ENCODE data around the gene HMX3.

HMX3 gene

DNA sequence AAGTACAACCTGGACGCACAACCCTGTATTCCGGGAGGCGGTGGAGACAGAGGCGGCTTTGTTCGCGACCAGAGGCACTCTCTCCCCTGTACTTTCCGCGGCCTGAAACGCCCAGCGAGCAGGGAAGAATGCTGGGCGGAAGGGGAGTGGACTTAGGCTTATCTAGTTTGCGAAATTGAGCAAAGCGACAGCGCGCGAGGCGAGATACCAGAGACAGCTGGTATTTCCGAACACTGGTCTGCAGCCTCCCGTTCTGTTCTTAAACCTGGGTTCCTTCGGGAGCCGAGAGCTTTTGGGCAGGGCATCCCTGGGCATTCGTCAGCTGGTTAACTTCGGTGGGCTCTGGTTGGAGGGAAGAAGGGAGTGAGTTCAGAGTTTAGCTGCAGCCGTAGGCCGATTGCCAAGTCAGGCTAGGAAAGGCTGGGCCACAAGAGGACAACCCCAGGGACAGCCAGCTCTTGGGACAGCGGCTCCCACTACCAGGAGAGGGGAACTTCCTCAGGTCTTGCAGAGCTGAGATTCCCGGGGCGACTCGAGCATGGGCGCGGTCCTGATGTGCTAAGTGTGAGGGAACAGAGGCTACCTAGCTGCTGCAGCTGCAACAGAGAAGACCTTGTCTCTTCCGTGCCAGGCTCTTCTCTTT is 3.9 kb downstream of the HMX3 start:
- no peak overlapping the region for H2AFZ ChIP-seq (ENCODE audit: low read length)
- H3K36me3 ChIP-seq (replicated peaks; ENCODE audit: insufficient read depth, low read length), result no peaks in the 10 kb centered on the region
- DNase-seq, result no peak
- no peaks in the 10 kb centered on the region for H3F3A ChIP-seq (ENCODE audit: insufficient read depth, low read length)
- H3K4me2 ChIP-seq (ENCODE audit: low read depth, low read length), result no peak overlapping the region
- no peaks in the 10 kb centered on the region for H3K9me3 ChIP-seq (replicated peaks; ENCODE audit: insufficient read depth, low read length)
- H3K4me1 ChIP-seq (ENCODE audit: low read length), result no peaks in the 10 kb centered on the region
- H3K79me2 ChIP-seq (ENCODE audit: low read length), result no peaks in the 10 kb centered on the region
- no peak overlapping the region for H3K9ac ChIP-seq (ENCODE audit: low read length)
- TF ChIP-seq EZH2phosphoT487 (IDR thresholded peaks at IDR 0.05; ENCODE audit: low read length) (no peak), EZH2 (optimal IDR thresholded peaks at IDR 0.05; ENCODE audit: low read depth, low read length) (no peak)
- TF ChIP-seq, protein P1, sequence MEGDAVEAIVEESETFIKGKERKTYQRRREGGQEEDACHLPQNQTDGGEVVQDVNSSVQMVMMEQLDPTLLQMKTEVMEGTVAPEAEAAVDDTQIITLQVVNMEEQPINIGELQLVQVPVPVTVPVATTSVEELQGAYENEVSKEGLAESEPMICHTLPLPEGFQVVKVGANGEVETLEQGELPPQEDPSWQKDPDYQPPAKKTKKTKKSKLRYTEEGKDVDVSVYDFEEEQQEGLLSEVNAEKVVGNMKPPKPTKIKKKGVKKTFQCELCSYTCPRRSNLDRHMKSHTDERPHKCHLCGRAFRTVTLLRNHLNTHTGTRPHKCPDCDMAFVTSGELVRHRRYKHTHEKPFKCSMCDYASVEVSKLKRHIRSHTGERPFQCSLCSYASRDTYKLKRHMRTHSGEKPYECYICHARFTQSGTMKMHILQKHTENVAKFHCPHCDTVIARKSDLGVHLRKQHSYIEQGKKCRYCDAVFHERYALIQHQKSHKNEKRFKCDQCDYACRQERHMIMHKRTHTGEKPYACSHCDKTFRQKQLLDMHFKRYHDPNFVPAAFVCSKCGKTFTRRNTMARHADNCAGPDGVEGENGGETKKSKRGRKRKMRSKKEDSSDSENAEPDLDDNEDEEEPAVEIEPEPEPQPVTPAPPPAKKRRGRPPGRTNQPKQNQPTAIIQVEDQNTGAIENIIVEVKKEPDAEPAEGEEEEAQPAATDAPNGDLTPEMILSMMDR (IDR thresholded peaks at IDR 0.05; ENCODE audit: low read length), result no peak
- H3K27ac ChIP-seq (ENCODE audit: low read length), result no peak overlapping the region
- no peak overlapping the region for H3K4me3 ChIP-seq (ENCODE audit: low read length)
- peaks cover 42% of the 10 kb centered on the region for H3K27me3 ChIP-seq (replicated peaks; ENCODE audit: insufficient read depth, low read length)
- no peaks in the 10 kb centered on the region for H4K20me1 ChIP-seq (ENCODE audit: insufficient read depth, low read length)
- H3K9me2 ChIP-seq (replicated peaks; ENCODE audit: insufficient read depth, low read length), result no peaks in the 10 kb centered on the region

GRCh38 chr10:123140164-123140982 is 4.6 kb downstream of the HMX3 start:
- H3F3A ChIP-seq (ENCODE audit: insufficient read depth, low read length), result no peaks in the 10 kb centered on the region
- DNase-seq, result no peak
- H3K27ac ChIP-seq (ENCODE audit: low read length), result no peak overlapping the region
- no peaks in the 10 kb centered on the region for H3K9me2 ChIP-seq (replicated peaks; ENCODE audit: insufficient read depth, low read length)
- no peak overlapping the region for H3K4me3 ChIP-seq (ENCODE audit: low read length)
- no peaks in the 10 kb centered on the region for H3K4me1 ChIP-seq (ENCODE audit: low read length)
- H3K9me3 ChIP-seq (replicated peaks; ENCODE audit: insufficient read depth, low read length), result no peaks in the 10 kb centered on the region
- no peaks in the 10 kb centered on the region for H3K36me3 ChIP-seq (replicated peaks; ENCODE audit: insufficient read depth, low read length)
- TF ChIP-seq, protein P1 (IDR thresholded peaks at IDR 0.05; ENCODE audit: low read length), result no peak
- TF ChIP-seq EZH2phosphoT487 (IDR thresholded peaks at IDR 0.05; ENCODE audit: low read length), result no peak
- TF ChIP-seq EZH2 (optimal IDR thresholded peaks at IDR 0.05; ENCODE audit: low read depth, low read length), result no peak
- H3K4me2 ChIP-seq (ENCODE audit: low read depth, low read length), result no peak overlapping the region
- peaks cover 49% of the 10 kb centered on the region for H3K27me3 ChIP-seq (replicated peaks; ENCODE audit: insufficient read depth, low read length)
- H2AFZ ChIP-seq (ENCODE audit: low read length), result no peak overlapping the region
- H3K79me2 ChIP-seq (ENCODE audit: low read length), result no peaks in the 10 kb centered on the region
- no peaks in the 10 kb centered on the region for H4K20me1 ChIP-seq (ENCODE audit: insufficient read depth, low read length)
- no peak overlapping the region for H3K9ac ChIP-seq (ENCODE audit: low read length)

GRCh38 chr10:123140983-123141390 is 5.2 kb downstream of the HMX3 start:
- Histone ChIP-seq H3K4me3 (ENCODE audit: low read length) (no peak overlapping the region), H4K20me1 (ENCODE audit: insufficient read depth, low read length) (no peaks in the 10 kb centered on the region)

More at GRCh38 chr10:123140983-123141390, 5.2 kb downstream of the HMX3 start:
- Histone ChIP-seq H3F3A (ENCODE audit: insufficient read depth, low read length) (no peaks in the 10 kb centered on the region), H3K9me2 (replicated peaks; ENCODE audit: insufficient read depth, low read length) (no peaks in the 10 kb centered on the region), H3K4me1 (ENCODE audit: low read length) (no peaks in the 10 kb centered on the region), H2AFZ (ENCODE audit: low read length) (no peak overlapping the region), H3K27me3 (replicated peaks; ENCODE audit: insufficient read depth, low read length) (peaks cover 52% of the 10 kb centered on the region), H3K9me3 (replicated peaks; ENCODE audit: insufficient read depth, low read length) (no peaks in the 10 kb centered on the region), H3K36me3 (replicated peaks; ENCODE audit: insufficient read depth, low read length) (no peaks in the 10 kb centered on the region), H3K27ac (ENCODE audit: low read length) (no peak overlapping the region), H3K79me2 (ENCODE audit: low read length) (no peaks in the 10 kb centered on the region), H3K9ac (ENCODE audit: low read length) (no peak overlapping the region), H3K4me2 (ENCODE audit: low read depth, low read length) (no peak overlapping the region)
- DNase-seq, result no peak
- no peak for TF ChIP-seq EZH2phosphoT487 (IDR thresholded peaks at IDR 0.05; ENCODE audit: low read length)
- TF ChIP-seq, protein P1 (IDR thresholded peaks at IDR 0.05; ENCODE audit: low read length), result no peak
- TF ChIP-seq EZH2 (optimal IDR thresholded peaks at IDR 0.05; ENCODE audit: low read depth, low read length), result no peak

All from MM.1S (cell line).